GM21619 (cell line): ENCODE measurements around the gene POLD2.

Experiments used
- ATAC-seq: cut with Tn5 transposase; IDR thresholded peaks from one replicate; pipeline ENCODE4 v1.9.1; 2021; ENCODE audit not compliant: unreplicated experiment

The POLD2 gene

GRCh38 chr7:44102846-44103565 is 20.3 kb downstream of the POLD2 start:
- ATAC-seq: no peak

- no peak for ATAC-seq
These were observed 21.1 kb downstream of the POLD2 start for GRCh38 chr7:44101966-44102845.

DNA sequence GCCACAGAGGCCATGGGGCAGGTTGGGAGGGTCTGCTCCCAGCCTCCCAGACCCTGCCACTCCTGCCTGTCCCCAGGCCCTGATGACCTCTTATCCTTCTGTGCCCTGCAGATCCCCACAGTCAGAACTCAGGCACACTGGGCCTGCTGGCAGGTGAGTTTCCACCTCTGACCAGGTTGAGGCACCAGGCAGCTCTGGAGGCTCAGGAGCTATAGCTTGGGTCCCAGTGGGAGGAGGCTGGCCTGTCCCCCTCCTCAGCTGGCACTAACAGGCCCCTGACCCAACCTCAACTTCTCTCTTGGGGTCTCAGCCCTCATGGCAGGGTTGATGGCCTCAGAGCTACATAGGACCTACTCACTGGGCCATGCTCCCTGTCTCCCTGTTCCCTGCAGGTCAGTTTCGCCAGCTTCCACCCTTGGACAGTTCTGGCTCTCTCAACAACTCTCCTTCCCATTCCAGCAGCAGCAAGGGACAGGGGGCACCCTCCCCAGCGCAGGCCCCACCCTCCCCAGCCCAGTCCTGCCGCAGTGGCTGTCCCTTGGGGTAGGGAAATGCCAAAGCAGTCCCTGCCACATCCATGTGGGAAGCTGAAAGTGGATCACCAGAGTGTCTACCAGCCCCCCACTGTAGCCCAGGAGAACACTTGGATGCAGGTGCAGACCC is 21.9 kb downstream of the POLD2 start:
- ATAC-seq: no peak

GRCh38 chr7:44100458-44101302 is 22.7 kb downstream of the POLD2 start:
- ATAC-seq: no peak

GRCh38 chr7:44099669-44100068 is 23.7 kb downstream of the POLD2 start:
- no peak for ATAC-seq

DNA sequence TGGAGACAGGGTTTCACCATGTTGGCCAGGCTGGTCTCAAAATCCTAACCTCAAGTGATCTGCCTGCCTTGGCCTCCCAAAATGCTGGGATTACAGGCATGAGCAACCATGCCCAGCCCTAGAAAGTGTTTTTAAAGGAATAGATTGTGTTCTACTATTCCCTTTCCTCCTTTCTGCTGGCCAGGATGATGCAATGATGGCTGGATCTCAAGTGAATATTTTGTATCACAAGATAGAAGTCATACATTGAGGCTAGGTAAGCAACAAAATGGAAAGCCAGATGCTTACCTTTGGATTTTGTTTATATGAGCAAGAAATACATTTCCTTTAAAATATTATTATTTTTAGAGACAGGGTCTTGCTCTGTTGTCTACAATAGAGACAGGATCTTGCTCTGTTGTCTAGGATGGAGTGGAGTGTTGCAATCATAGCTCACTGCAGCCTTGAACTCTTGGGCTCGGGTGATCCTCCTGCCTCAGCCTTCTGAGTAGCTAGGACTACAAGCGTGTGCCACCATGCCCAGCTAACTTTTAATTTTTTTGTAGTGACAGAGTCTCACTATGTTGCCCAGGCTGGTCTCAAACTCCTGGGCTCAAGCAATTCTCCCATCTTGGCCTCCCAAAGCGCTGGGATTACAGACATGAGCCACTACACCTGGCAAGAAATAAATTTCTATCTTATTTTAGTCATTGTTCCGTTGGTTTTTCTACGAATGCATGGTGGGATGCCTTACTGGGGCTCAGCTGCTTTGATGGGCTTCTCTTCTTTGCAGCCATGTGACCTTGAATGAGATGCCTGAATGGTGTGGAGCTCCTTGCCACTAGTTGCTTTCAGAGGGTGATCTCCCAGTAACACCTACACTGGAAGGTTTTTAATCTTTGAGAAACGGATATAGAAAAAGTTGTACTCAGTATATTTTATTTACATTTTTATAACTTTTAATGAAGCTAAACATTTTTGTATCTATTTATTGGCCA is 25.0 kb downstream of the POLD2 start:
- ATAC-seq: no peak

DNA sequence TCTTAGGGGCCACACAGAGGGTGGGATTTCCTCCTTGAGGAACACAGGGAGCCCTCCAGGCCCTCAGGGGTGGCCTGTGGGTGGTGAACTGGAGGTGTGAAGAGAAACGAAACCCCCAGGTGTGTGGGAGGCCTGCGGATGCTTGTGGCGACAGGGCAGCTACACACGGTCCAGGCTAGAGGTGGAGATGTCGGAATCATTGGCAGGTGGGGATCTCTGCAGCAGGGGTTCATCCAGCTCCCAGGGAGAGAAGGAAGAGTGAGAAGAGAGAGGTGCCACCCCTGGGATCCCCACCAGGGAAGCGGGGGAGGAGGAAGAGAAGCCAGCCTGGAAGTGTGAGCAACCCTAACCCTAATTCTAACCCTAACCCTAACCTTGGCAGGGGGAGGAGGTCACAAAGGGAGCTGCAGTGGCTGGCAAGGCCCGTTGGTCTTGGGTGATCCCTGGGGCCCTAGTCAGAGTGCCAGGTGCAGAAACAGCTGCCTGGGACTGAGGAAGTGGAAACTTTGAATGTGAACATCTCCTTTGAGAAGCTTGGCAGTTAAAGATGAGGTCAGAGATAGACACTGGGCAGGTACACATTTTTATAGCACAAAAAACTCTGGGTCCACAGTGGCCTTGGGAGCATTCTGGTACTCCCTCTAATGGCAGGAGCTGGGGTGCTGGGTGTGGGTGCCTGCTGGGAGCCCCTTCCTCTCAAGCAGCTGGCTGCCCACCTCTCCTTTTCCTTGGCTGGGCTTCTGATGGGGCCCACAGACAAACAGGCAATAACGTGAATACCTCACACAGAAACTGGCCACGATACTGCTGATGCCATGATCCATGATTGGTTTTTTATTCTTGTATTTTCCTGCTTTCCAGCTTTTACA is 26.1 kb downstream of the POLD2 start:
- ATAC-seq: peak; percentile 70

- ATAC-seq: no peak
These were observed 26.9 kb downstream of the POLD2 start for GRCh38 chr7:44096326-44096881.

DNA sequence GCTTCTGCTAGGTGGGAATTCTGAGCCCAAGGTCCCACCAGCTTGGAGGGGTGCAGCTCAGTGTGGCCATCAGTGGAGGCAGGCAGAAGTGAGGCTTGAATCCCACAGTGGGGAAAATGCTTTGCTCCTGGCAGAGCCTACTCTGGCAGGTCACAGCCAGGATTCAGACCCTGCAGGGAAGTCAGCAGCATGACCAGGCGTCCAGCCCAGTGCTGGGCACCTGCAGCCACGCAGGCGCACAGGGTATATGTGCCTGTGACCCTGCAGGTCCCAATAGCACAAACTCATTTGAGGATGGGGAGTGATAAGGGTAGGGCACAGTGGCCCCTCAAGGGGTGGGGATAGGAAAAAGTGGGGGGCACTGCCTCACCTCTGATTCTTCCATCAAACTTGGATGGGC is 27.6 kb downstream of the POLD2 start:
- no peak for ATAC-seq

DNA sequence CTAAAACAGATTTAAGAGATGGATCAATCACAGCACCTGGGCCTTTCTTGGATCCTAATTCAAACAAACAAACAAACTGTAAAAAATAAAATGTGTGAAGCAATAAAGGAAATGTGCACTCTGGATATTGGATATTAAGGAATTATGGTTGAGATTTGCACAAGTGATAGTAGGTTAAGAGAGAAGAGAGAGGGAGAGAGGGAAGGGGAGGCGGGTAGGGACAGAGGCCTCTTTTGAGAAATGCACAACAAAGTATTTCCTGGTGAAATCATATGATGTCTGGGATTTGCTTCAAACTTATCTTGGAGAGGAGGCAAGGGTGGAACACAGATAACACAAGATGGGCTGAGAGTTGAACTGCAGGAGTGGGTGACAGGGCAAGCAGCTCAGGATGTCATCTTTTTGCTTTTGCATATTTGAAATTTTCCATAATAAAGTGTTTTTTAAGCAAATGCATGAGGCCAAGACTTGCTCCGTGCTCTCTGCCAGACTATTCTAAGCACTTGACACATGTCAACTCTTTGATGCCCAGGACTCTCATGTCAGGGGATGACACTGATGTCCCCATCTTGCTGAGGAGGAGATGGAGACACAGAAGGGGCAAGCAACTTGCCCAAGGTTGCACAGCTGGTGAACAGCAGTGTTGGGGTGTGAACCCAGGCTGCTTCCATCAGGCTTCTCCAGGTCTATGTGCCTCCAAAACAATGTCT is 28.3 kb downstream of the POLD2 start:
- ATAC-seq: no peak

DNA sequence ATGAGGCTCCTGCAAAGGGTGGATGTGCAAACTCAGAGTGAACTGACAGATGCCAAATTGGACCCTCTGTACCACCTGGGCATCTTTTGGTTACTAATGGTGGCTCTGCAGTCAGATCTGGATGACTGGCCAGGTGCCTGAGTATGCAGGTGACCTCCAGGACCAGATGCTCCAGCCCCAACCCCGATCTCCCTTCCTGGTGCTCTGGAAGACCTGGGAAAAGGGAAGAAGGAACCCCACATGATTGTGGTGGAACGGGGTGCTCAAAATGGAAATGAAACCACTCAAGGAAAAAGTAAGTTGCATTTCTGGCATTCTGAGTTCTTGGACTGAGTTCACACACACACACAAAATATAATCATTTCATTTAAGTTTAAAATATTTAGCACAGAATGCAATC is 29.0 kb downstream of the POLD2 start:
- ATAC-seq: no peak

DNA sequence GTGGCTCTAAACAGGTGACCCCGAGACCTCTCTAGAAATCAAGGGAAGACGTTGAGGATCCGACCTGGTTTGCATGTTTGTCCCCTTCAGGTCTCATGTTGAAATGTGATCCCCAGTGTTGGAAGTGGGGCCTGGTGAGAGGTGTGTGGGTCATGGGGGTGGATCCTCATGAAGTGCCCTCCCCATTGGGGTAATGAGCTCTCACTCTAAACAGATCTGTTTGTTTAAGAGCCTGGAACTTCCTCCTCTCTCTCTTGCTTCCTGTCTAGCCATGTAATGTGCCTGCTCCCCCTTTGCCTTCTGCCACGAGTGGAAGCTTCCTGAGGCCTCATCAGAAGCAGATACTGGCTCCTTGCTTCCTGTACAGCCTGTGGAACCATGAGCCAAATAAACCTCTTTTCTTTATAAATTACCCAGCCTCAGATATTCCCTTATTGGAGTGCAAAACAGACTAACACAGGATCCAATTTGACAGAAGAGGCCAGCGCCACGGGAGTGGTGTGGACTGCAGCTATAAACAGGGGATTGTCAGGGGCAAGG is 30.2 kb downstream of the POLD2 start:
- no peak for ATAC-seq

- no peak for ATAC-seq
These were observed 35.2 kb downstream of the POLD2 start for GRCh38 chr7:44087911-44088838.

DNA sequence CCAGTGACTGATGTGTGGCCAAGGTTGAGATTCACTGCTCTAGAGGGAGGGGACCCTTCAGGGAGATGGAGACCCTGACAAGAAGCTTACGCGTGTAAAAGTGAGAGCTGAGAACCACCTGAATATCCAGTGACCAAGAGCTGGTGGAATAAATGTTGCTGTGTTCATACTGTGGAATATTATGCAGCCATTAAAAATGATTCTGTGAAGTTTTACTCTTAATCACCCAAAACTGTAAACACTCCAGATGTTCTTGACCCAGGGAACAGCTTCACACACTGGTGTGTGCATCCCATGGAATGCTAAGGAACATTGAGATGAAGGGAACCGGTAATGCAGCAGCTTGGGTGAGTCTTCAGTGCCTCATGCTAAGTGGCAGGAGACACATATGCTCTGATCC is 36.7 kb downstream of the POLD2 start:
- ATAC-seq: no peak

- no peak for ATAC-seq
These were observed 37.8 kb downstream of the POLD2 start for GRCh38 chr7:44085546-44085945.

GRCh38 chr7:44084701-44085100 is 38.6 kb downstream of the POLD2 start:
- no peak for ATAC-seq
